GM19324 (cell line): Measurements from ENCODE around the gene CISD3.

Experiments used
- ATAC-seq: cut with Tn5 transposase; IDR thresholded peaks from one replicate; pipeline ENCODE4 v1.9.1; 2021; ENCODE audit warnings: mild to moderate bottlenecking, moderate library complexity; ENCODE audit not compliant: unreplicated experiment, low FRiP score

The CISD3 gene

GRCh38 chr17:38761612-38762011, 31.5 kb downstream of the CISD3 start:
- no peak for ATAC-seq

GRCh38 chr17:38762231-38762630, 32.1 kb downstream of the CISD3 start:
- ATAC-seq: no peak

- ATAC-seq: no peak
Observed at GRCh38 chr17:38766341-38766740, 36.2 kb downstream of the CISD3 start.

GRCh38 chr17:38768417-38768816, 38.3 kb downstream of the CISD3 start:
- ATAC-seq: no peak

- ATAC-seq: no peak
Observed at GRCh38 chr17:38773258-38773657, 43.1 kb downstream of the CISD3 start.

GRCh38 chr17:38777641-38778250, 47.6 kb downstream of the CISD3 start:
- no peak for ATAC-seq

- ATAC-seq: no peak
Observed at GRCh38 chr17:38779965-38780752, 50.0 kb downstream of the CISD3 start.

- no peak for ATAC-seq
Observed at GRCh38 chr17:38783227-38783626, 53.1 kb downstream of the CISD3 start.
